Fibroblast of lung (primary cell): Measurements from ENCODE around the gene SYNPR. TPM values are rescaled to one million over a fixed set of nuclear protein-coding genes. Genes with fewer than 3 reads are reported as not detected.

Experiments used
- DNase-seq, 2 donors: peaks; one replicate each; pipeline versions ENCODE4 v3.0.0 to v3.0.0-alpha.2; 2010; ENCODE audit warnings: low read depth in 2 of 2
- H2AFZ ChIP-seq: 2 replicates; pipeline ENCODE4 v1.5.1; 2012; ENCODE audit warnings: low read length, control low read depth, inconsistent platforms
- H3K27ac ChIP-seq: 2 replicates; pipeline ENCODE4 v1.5.1; 2011; ENCODE audit warnings: low read length, control low read depth; ENCODE audit not compliant: insufficient read depth
- H3K27me3 ChIP-seq: 2 replicates; pipeline ENCODE4 v1.5.1; 2011; ENCODE audit warnings: mild to moderate bottlenecking, low read length; ENCODE audit not compliant: control insufficient read depth, insufficient read depth
- H3K36me3 ChIP-seq: 2 replicates; pipeline ENCODE4 v1.5.1; 2011; ENCODE audit warnings: low read length; ENCODE audit not compliant: control insufficient read depth, insufficient read depth
- H3K4me1 ChIP-seq: 2 replicates; pipeline ENCODE4 v1.5.1; 2011; ENCODE audit warnings: low read length; ENCODE audit not compliant: control insufficient read depth, insufficient read depth; ENCODE audit errors: extremely low read depth
- H3K4me2 ChIP-seq: 2 replicates; pipeline ENCODE4 v1.5.1; 2011; ENCODE audit warnings: low read length, control low read depth; ENCODE audit not compliant: insufficient read depth; ENCODE audit errors: extremely low read depth
- H3K4me3 ChIP-seq, 4 experiments: fragments of 200-600 bp in 1 of 4; sonication (generic) in 1 of 4; replicated peaks in 1 of 4; 2 replicates each; pipeline ENCODE4 v1.5.1; 2011 to 2016; ENCODE audit warnings: low read length in 4 of 4, low read depth in 3 of 4, mild to moderate bottlenecking in 3 of 4, control low read depth in 2 of 4, inconsistent platforms in 1 of 4, mixed read lengths in 1 of 4; ENCODE audit not compliant: insufficient read depth in 1 of 4; ENCODE audit errors: control extremely low read depth in 1 of 4
- H3K79me2 ChIP-seq: 2 replicates; pipeline ENCODE4 v1.5.1; 2012; ENCODE audit warnings: mild to moderate bottlenecking, low read length, inconsistent platforms; ENCODE audit not compliant: control insufficient read depth, insufficient read depth
- H3K9ac ChIP-seq: 2 replicates; pipeline ENCODE4 v1.5.1; 2011; ENCODE audit warnings: mild to moderate bottlenecking, low read length, control low read depth; ENCODE audit not compliant: insufficient read depth
- H3K9me3 ChIP-seq: 2 replicates; pipeline ENCODE4 v1.5.1; 2012; ENCODE audit warnings: low read depth, low read length; ENCODE audit not compliant: control insufficient read depth, insufficient read depth
- H4K20me1 ChIP-seq: 2 replicates; pipeline ENCODE4 v1.5.1; 2011; ENCODE audit warnings: low read length; ENCODE audit not compliant: control insufficient read depth, insufficient read depth; ENCODE audit errors: extremely low read depth
- EZH2 ChIP-seq: IDR thresholded peaks from 2 replicates; pipeline ENCODE4 v1.5.1; 2012; ENCODE audit warnings: low read length, control low read depth, mild to moderate bottlenecking; ENCODE audit errors: missing control alignments
- polyA plus RNA-seq, 2 donors: library from polyadenylated mRNA; depleted of rRNA in 1 of 2; stranded (reverse) in 1 of 2; unstranded in 1 of 2; fragments of >200 nt; gene quantifications; 2 replicates each; pipeline ENCODE4 v1.2.1, GENCODE V29; 2011 to 2012; ENCODE audit warnings: missing spikeins in 1 of 2
- total RNA-seq: library from RNA; depleted of rRNA; stranded (reverse); fragments of >200 nt; gene quantifications from 2 replicates; pipeline ENCODE4 v1.2.1, GENCODE V29; 2014
- TF ChIP-seq, protein P1 (sequence below), 2 donors: IDR thresholded peaks in 1 of 2; conservative IDR thresholded peaks in 1 of 2; 1 replicate in 1 of 2; 2 replicates in 1 of 2; pipeline ENCODE4 v1.5.1; 2011 to 2012; ENCODE audit warnings: low read length in 2 of 2, control low read depth in 1 of 2, inconsistent platforms in 1 of 2, low read depth in 1 of 2, mild to moderate bottlenecking in 1 of 2

SYNPR gene
- total and polyA plus RNA-seq, 2 donors (not counting 1 experiment from before 2014, with no cell fraction given): not detected

DNA sequence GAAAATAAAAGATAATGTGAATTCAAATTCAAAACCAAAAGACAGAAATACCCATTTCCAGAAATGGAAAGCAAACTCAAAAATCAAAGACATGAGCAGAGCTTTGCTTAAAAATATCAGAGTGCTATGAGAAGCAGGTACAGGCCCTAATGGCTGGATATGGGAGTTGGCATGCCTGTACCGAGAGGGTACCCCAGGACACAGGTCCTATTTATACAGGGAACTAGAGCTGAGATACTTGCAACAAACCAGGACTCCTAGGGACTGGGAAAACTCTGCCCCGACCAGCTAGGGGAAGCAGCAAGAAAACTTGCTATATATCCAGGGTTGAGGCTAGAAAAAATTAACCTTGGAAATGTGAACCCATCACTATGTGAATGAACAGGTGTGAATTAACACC is 36.0 kb upstream of the SYNPR start:
- Histone ChIP-seq H3K9ac (no peak overlapping the region), H3K27ac (no peak overlapping the region), H3K79me2 (no peaks in the 10 kb centered on the region), H4K20me1 (no peaks in the 10 kb centered on the region), H3K4me2 (no peak overlapping the region), H3K9me3 (no peaks in the 10 kb centered on the region), H3K4me3 (no peak overlapping the region), H3K36me3 (no peaks in the 10 kb centered on the region), H3K4me1 (no peaks in the 10 kb centered on the region), H2AFZ (no peak overlapping the region), H3K27me3 (no peaks in the 10 kb centered on the region)
- TF ChIP-seq, protein P1, sequence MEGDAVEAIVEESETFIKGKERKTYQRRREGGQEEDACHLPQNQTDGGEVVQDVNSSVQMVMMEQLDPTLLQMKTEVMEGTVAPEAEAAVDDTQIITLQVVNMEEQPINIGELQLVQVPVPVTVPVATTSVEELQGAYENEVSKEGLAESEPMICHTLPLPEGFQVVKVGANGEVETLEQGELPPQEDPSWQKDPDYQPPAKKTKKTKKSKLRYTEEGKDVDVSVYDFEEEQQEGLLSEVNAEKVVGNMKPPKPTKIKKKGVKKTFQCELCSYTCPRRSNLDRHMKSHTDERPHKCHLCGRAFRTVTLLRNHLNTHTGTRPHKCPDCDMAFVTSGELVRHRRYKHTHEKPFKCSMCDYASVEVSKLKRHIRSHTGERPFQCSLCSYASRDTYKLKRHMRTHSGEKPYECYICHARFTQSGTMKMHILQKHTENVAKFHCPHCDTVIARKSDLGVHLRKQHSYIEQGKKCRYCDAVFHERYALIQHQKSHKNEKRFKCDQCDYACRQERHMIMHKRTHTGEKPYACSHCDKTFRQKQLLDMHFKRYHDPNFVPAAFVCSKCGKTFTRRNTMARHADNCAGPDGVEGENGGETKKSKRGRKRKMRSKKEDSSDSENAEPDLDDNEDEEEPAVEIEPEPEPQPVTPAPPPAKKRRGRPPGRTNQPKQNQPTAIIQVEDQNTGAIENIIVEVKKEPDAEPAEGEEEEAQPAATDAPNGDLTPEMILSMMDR (conservative IDR thresholded peaks at IDR 0.05 in 1 of 2, IDR thresholded peaks at IDR 0.05 in 1 of 2; ENCODE audit: low read depth in 1 of 2, low read length in 2 of 2): no peak
- TF ChIP-seq EZH2: no peak
- DNase-seq: no peak

DNA sequence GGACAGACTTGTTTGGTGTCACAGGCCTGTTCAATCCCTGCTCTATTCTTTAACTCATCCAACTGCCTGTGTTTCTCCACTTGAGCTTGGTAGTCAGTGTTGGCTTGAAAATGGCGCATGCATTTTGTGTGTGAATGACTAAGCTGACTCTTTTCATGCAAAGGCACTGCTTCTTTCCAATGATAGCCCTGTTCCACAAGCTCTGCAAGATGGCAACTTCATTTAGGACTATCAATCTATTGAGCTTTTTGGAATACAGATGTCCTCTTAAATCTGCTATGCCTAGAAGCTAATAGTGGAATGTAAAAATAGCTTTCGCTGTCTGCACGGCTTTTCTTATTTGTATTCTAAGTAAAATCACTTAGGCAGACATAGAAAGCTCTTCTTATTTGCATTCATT is 33.6 kb upstream of the SYNPR start:
- no peaks in the 10 kb centered on the region for H3K27me3 ChIP-seq
- H3K4me3 ChIP-seq: no peak overlapping the region
- no peak overlapping the region for H3K9ac ChIP-seq
- no peaks in the 10 kb centered on the region for H3K4me1 ChIP-seq
- no peaks in the 10 kb centered on the region for H4K20me1 ChIP-seq
- H3K79me2 ChIP-seq: no peaks in the 10 kb centered on the region
- no peaks in the 10 kb centered on the region for H3K9me3 ChIP-seq
- no peak overlapping the region for H3K27ac ChIP-seq
- TF ChIP-seq, protein P1 (conservative IDR thresholded peaks at IDR 0.05 in 1 of 2, IDR thresholded peaks at IDR 0.05 in 1 of 2; ENCODE audit: low read depth in 1 of 2, low read length in 2 of 2): no peak
- no peak for TF ChIP-seq EZH2
- H2AFZ ChIP-seq: no peak overlapping the region
- H3K4me2 ChIP-seq: no peak overlapping the region
- no peaks in the 10 kb centered on the region for H3K36me3 ChIP-seq
- no peak for DNase-seq

DNA sequence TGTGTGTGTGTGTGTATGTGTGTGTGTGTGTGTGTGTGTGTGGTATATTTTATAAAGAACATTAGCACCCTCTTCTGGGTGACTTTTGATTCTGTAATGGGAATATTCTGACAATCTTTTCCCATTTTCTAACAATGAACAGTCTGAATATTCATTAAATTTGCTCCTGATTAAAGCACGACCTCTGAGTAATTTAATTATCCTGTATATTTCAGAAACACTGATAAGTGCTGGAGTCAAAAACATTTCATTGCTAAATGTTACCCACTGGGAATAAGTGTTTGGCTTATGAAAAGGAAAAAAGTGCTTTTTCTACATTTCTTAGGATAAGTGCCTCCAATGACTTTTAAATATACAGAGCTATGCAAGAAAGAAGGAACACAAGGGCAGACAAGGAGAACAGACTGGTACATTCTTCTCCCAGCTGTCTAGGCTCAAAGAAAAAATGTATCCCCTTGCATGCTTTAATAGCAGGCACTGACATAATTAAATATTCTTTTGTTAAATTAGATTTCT is 32.3 kb upstream of the SYNPR start:
- peak; percentile 6 to 11 for DNase-seq
- H3K4me2 ChIP-seq: no peak overlapping the region
- TF ChIP-seq, protein P1 (conservative IDR thresholded peaks at IDR 0.05 in 1 of 2, IDR thresholded peaks at IDR 0.05 in 1 of 2; ENCODE audit: low read depth in 1 of 2, low read length in 2 of 2): no peak
- TF ChIP-seq EZH2: no peak

More for the DNA sequence above, 32.3 kb upstream of the SYNPR start:
- Histone ChIP-seq H4K20me1 (no peaks in the 10 kb centered on the region), H3K4me3 (no peak overlapping the region), H3K79me2 (no peaks in the 10 kb centered on the region), H3K27me3 (no peaks in the 10 kb centered on the region), H2AFZ (no peak overlapping the region), H3K27ac (no peak overlapping the region), H3K9me3 (no peaks in the 10 kb centered on the region), H3K4me1 (no peaks in the 10 kb centered on the region), H3K36me3 (no peaks in the 10 kb centered on the region), H3K9ac (no peak overlapping the region)
